ENCODE results near the gene ACMSD. TPM values are rescaled to one million over a fixed set of nuclear protein-coding genes. Genes with fewer than 3 reads are reported as not detected.

Gene ACMSD
- total and polyA plus RNA-seq, 2 of the 13 experiments (the other 11 are each of a cell fraction or from before 2014, with no cell fraction given) = not detected

GRCh38 chr2:134845028-134845427, 6.6 kb downstream of the ACMSD start:
- no peak overlapping the region for H3K9ac ChIP-seq (ENCODE audit: insufficient read depth, low read depth, low read length)

More at GRCh38 chr2:134845028-134845427, 6.6 kb downstream of the ACMSD start:
- CTCF ChIA-PET (ENCODE audit: low intra/inter-chr PET ratio, low total read pairs) = no interaction called here
- no peaks in the 10 kb centered on the region for H3K4me1 ChIP-seq (ENCODE audit: insufficient read depth, low read length)
- no peak for DNase-seq (ENCODE audit: low spot score)
- no peaks in the 10 kb centered on the region for H3K79me2 ChIP-seq (ENCODE audit: insufficient read depth, low read length)
- FAIRE-seq = no peak
- WGBS (ENCODE audit: low lambda C conversion rate) = 11% methylated on average over 2 of the region's 2 CpGs
- H3K4me2 ChIP-seq (ENCODE audit: low read depth, low read length) = no peak overlapping the region
- no peaks in the 10 kb centered on the region for H3K36me3 ChIP-seq (replicated peaks in 1 of 2; ENCODE audit: control insufficient read depth in 1 of 2, insufficient read depth in 2 of 2, low read length in 2 of 2)
- intact Hi-C loops (cut with micrococcal nuclease; ENCODE audit: unreplicated experiment) (no loop called here), in situ Hi-C loops (cut with HindIII; ENCODE audit: extremely low pct_ligation_motif_present, low pct_unique_long_range_greater_than_20kb) (no loop called here)
- ATAC-seq = no peak
- H3K27ac ChIP-seq (ENCODE audit: extremely low read length, insufficient read depth, low read length) = no peak overlapping the region
- no TSS peak for BruUV-seq (replicated peaks)
- TF ChIP-seq MXI1 (IDR thresholded peaks at IDR 0.05; ENCODE audit: borderline replicate concordance, low read depth, low read length) = no peak
- TF ChIP-seq FOSL2 (CRISPR knock-in tag; IDR thresholded peaks at IDR 0.05) = no peak
- TF ChIP-seq ARHGAP35 (CRISPR knock-in tag; IDR thresholded peaks at IDR 0.05; ENCODE audit: borderline replicate concordance) = no peak
- no peak for TF ChIP-seq ZNF720 (CRISPR knock-in tag; IDR thresholded peaks at IDR 0.05)
- TF ChIP-seq, protein P1, sequence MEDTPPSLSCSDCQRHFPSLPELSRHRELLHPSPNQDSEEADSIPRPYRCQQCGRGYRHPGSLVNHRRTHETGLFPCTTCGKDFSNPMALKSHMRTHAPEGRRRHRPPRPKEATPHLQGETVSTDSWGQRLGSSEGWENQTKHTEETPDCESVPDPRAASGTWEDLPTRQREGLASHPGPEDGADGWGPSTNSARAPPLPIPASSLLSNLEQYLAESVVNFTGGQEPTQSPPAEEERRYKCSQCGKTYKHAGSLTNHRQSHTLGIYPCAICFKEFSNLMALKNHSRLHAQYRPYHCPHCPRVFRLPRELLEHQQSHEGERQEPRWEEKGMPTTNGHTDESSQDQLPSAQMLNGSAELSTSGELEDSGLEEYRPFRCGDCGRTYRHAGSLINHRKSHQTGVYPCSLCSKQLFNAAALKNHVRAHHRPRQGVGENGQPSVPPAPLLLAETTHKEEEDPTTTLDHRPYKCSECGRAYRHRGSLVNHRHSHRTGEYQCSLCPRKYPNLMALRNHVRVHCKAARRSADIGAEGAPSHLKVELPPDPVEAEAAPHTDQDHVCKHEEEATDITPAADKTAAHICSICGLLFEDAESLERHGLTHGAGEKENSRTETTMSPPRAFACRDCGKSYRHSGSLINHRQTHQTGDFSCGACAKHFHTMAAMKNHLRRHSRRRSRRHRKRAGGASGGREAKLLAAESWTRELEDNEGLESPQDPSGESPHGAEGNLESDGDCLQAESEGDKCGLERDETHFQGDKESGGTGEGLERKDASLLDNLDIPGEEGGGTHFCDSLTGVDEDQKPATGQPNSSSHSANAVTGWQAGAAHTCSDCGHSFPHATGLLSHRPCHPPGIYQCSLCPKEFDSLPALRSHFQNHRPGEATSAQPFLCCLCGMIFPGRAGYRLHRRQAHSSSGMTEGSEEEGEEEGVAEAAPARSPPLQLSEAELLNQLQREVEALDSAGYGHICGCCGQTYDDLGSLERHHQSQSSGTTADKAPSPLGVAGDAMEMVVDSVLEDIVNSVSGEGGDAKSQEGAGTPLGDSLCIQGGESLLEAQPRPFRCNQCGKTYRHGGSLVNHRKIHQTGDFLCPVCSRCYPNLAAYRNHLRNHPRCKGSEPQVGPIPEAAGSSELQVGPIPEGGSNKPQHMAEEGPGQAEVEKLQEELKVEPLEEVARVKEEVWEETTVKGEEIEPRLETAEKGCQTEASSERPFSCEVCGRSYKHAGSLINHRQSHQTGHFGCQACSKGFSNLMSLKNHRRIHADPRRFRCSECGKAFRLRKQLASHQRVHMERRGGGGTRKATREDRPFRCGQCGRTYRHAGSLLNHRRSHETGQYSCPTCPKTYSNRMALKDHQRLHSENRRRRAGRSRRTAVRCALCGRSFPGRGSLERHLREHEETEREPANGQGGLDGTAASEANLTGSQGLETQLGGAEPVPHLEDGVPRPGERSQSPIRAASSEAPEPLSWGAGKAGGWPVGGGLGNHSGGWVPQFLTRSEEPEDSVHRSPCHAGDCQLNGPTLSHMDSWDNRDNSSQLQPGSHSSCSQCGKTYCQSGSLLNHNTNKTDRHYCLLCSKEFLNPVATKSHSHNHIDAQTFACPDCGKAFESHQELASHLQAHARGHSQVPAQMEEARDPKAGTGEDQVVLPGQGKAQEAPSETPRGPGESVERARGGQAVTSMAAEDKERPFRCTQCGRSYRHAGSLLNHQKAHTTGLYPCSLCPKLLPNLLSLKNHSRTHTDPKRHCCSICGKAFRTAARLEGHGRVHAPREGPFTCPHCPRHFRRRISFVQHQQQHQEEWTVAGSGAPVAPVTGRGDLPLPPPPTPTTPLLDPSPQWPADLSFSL (CRISPR knock-in tag; IDR thresholded peaks at IDR 0.05) = no peak
- TF ChIP-seq, protein P2, sequence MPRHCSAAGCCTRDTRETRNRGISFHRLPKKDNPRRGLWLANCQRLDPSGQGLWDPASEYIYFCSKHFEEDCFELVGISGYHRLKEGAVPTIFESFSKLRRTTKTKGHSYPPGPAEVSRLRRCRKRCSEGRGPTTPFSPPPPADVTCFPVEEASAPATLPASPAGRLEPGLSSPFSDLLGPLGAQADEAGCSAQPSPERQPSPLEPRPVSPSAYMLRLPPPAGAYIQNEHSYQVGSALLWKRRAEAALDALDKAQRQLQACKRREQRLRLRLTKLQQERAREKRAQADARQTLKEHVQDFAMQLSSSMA (CRISPR knock-in tag; IDR thresholded peaks at IDR 0.05) = no peak
- TF ChIP-seq ZNF496 (CRISPR knock-in tag; IDR thresholded peaks at IDR 0.05; ENCODE audit: insufficient replicate concordance) = no peak
- no peak for TF ChIP-seq ZNF207 (IDR thresholded peaks at IDR 0.05; ENCODE audit: borderline replicate concordance)
- no peak for TF ChIP-seq ADNP (CRISPR knock-in tag; IDR thresholded peaks at IDR 0.05)
- no peak for TF ChIP-seq ZNF780A (CRISPR knock-in tag; IDR thresholded peaks at IDR 0.05)
- no peak for TF ChIP-seq GABPA (IDR thresholded peaks at IDR 0.05; ENCODE audit: low read depth, low read length)
- TF ChIP-seq GABPA (CRISPR knock-in tag; IDR thresholded peaks at IDR 0.05; ENCODE audit: low read depth) = no peak
- no peaks in the 10 kb centered on the region for H3K27me3 ChIP-seq (ENCODE audit: control insufficient read depth in 1 of 2, insufficient read depth in 2 of 2, low read length in 2 of 2)
- no peak overlapping the region for H3K4me3 ChIP-seq (replicated peaks in 1 of 3; ENCODE audit: insufficient read depth in 1 of 3, low read depth in 2 of 3, low read length in 3 of 3)
- no peaks in the 10 kb centered on the region for H3K9me3 ChIP-seq (ENCODE audit: low read length)
- no peak overlapping the region for H2AFZ ChIP-seq (ENCODE audit: low read length)
- H4K20me1 ChIP-seq (ENCODE audit: insufficient read depth, low read length) = no peaks in the 10 kb centered on the region
- POLR2A ChIA-PET = no interaction called here
